Right lobe of liver (tissue), 4 donors: Measurements from ENCODE around the gene CD47.

Experiments
- POLR2A ChIP-seq: fragments of 450-650 bp; IDR thresholded peaks from one replicate; pipeline ENCODE4 v1.6.1; 2017; ENCODE audit warnings: antibody characterized with exemption, mild to moderate bottlenecking
- TF ChIP-seq, protein P1 (sequence below), 4 donors: fragments of 200-600 bp in 3 of 4; fragments of 450-650 bp in 1 of 4; IDR thresholded peaks; one replicate each; pipeline versions ENCODE4 v1.5.1 to v1.8.0; 2016 to 2022; ENCODE audit warnings: antibody characterized with exemption in 4 of 4, mild to moderate bottlenecking in 2 of 4
- donor health status: DM: no; HTN: no; CAD: no.
- donor health status: DM: no; HTN: no; CAD: no.
- donor health status: DM: no; HTN: yes; CAD: no.

DNA sequence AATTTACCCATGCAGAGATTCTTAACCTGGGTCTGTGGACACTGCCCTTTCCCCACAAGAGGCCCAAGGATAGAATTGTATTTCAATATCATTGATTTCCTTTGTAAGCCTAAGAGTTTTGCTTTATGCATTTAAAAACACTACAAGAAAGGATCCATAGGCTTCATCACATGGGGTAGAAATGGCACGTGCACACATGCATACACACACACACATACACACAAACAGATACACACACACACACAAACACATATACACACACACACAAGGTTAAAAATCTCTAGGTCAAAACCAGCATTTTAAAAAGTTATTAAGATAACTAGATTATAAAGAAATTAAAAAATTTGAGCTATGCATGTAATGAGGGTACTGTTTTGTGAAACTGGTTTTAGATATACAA is 35.5 kb upstream of the CD47 start:
- TF ChIP-seq, protein P1, sequence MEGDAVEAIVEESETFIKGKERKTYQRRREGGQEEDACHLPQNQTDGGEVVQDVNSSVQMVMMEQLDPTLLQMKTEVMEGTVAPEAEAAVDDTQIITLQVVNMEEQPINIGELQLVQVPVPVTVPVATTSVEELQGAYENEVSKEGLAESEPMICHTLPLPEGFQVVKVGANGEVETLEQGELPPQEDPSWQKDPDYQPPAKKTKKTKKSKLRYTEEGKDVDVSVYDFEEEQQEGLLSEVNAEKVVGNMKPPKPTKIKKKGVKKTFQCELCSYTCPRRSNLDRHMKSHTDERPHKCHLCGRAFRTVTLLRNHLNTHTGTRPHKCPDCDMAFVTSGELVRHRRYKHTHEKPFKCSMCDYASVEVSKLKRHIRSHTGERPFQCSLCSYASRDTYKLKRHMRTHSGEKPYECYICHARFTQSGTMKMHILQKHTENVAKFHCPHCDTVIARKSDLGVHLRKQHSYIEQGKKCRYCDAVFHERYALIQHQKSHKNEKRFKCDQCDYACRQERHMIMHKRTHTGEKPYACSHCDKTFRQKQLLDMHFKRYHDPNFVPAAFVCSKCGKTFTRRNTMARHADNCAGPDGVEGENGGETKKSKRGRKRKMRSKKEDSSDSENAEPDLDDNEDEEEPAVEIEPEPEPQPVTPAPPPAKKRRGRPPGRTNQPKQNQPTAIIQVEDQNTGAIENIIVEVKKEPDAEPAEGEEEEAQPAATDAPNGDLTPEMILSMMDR (IDR thresholded peaks at IDR 0.05): no peak
- TF ChIP-seq POLR2A: no peak
